ENCODE results near the gene UBXN10. TPM values are rescaled to one million over a fixed set of nuclear protein-coding genes. Genes with fewer than 3 reads are reported as not detected.

Gene UBXN10
- total RNA-seq, 4 donors from 2014 or later, result 12.2 to 27.9 (median 14.4) TPM

- Histone ChIP-seq H3K27ac (replicated peaks in 1 of 4) (peak overlapping the region in 1 of 4 donors; percentile 25), H3K9me3 (no peaks in the 10 kb centered on the region), H3K36me3 (peaks cover 0 to 12% (median 5%) of the 10 kb centered on the region in 4 donors), H3K4me1 (peaks cover 7 to 64% (median 62%) of the 10 kb centered on the region in 4 donors), H3K27me3 (no peaks in the 10 kb centered on the region), H3K4me3 (no peak overlapping the region)
- no peak for DNase-seq (ENCODE audit: extremely low spot score)
- 58% methylated on average over 2 of the region's 2 CpGs for WGBS
- intact Hi-C loops (cut with DNase I), result no loop called here
- no peak for TF ChIP-seq CTCF (IDR thresholded peaks at IDR 0.05)
- TF ChIP-seq POLR2A (IDR thresholded peaks at IDR 0.05; ENCODE audit: low read depth), result no peak
- no peak for TF ChIP-seq POLR2AphosphoS5 (IDR thresholded peaks at IDR 0.05)
Observed at GRCh38 chr1:20194224-20194623, 8.3 kb downstream of the UBXN10 start.

DNA sequence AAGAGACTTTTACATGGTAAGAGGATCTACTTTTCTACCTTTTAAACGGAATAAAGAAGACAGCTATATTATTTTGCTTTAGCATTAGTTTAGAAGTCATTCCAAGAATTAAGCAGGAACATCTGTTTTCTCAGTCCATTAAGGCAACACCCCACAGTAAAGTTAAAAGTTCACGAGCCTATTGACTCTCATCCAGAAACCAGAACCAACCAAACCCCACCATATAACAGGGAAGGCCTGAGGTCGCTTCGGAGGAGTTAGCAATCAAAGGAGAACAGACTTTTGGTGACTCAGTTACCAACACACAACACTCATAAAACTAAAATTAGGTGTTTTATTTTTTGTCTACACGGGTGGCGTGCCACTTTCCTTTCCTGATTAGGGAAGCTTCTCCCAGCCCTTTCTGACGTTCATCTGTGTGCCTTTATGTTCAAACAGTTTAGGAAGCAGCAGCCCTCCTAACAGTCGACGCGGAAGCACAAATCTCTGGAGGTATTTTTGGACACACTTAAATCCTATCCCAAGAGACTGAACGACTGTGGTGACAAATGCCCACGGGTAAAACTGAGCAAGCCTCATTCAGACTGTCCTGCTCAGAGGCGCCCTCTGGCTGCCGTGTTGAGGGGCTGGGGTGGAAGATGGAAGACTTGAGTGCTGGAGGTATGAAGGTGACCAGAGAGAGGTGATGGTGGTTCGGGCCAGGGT is 9.0 kb downstream of the UBXN10 start:
- H3K4me3 ChIP-seq, result no peak overlapping the region
- 46% methylated on average over 15 of the region's 15 CpGs for WGBS
- no peaks in the 10 kb centered on the region for H3K9me3 ChIP-seq
- H3K27me3 ChIP-seq, result no peaks in the 10 kb centered on the region
- H3K36me3 ChIP-seq, result peaks cover 0 to 12% (median 5%) of the 10 kb centered on the region in 4 donors
- TF ChIP-seq EP300 (IDR thresholded peaks at IDR 0.05), result no peak
- peak in 1 of 2 donors; percentile 22 for TF ChIP-seq POLR2AphosphoS5 (IDR thresholded peaks at IDR 0.05)
- TF ChIP-seq POLR2A (IDR thresholded peaks at IDR 0.05; ENCODE audit: low read depth), result no peak
- peak; percentile 66 to 85 (median 80) for TF ChIP-seq CTCF (IDR thresholded peaks at IDR 0.05)
- H3K27ac ChIP-seq (replicated peaks in 1 of 4), result peak overlapping the region in 1 of 4 donors; percentile 25
- peaks cover 7 to 57% (median 55%) of the 10 kb centered on the region in 4 donors for H3K4me1 ChIP-seq
- DNase-seq (ENCODE audit: extremely low spot score), result no peak
- intact Hi-C loops (cut with DNase I), result loop anchor here (5.0 kb wide), 1 partner anchor 278 kb away; no protein-coding TSS in a partner anchor

GRCh38 chr1:20195462-20195780 is 9.5 kb downstream of the UBXN10 start:
- intact Hi-C loops (cut with DNase I), result loop anchor here (5.0 kb wide), 1 partner anchor 278 kb away; no protein-coding TSS in a partner anchor
- no peak for DNase-seq (ENCODE audit: extremely low spot score)
- H3K27me3 ChIP-seq, result no peaks in the 10 kb centered on the region
- peaks cover 0 to 12% (median 5%) of the 10 kb centered on the region in 4 donors for H3K36me3 ChIP-seq
- no peaks in the 10 kb centered on the region for H3K9me3 ChIP-seq
- TF ChIP-seq CTCF (IDR thresholded peaks at IDR 0.05) (no peak), EP300 (IDR thresholded peaks at IDR 0.05) (no peak), POLR2A (IDR thresholded peaks at IDR 0.05; ENCODE audit: low read depth) (no peak), POLR2AphosphoS5 (IDR thresholded peaks at IDR 0.05) (no peak)
- no peak overlapping the region for H3K4me3 ChIP-seq
- WGBS, result 72% methylated on average over 4 of the region's 4 CpGs
- no peak overlapping the region for H3K27ac ChIP-seq (replicated peaks in 1 of 4)
- H3K4me1 ChIP-seq, result peaks cover 7 to 53% (median 50%) of the 10 kb centered on the region in 4 donors

- H3K9me3 ChIP-seq, result no peaks in the 10 kb centered on the region
- 82% methylated on average over 6 of the region's 6 CpGs for WGBS
- TF ChIP-seq POLR2A (IDR thresholded peaks at IDR 0.05; ENCODE audit: low read depth) (no peak), CTCF (IDR thresholded peaks at IDR 0.05) (no peak), EP300 (IDR thresholded peaks at IDR 0.05) (no peak), POLR2AphosphoS5 (IDR thresholded peaks at IDR 0.05) (no peak)
- H3K4me3 ChIP-seq, result no peak overlapping the region
- intact Hi-C loops (cut with DNase I), result loop anchor here (5.0 kb wide), 1 partner anchor 280 kb away; no protein-coding TSS in a partner anchor
- H3K36me3 ChIP-seq, result no peaks in the 10 kb centered on the region
- DNase-seq (ENCODE audit: extremely low spot score), result no peak
- H3K27ac ChIP-seq (replicated peaks in 1 of 4), result no peak overlapping the region
- peaks cover 7 to 34% (median 31%) of the 10 kb centered on the region in 4 donors for H3K4me1 ChIP-seq
- no peaks in the 10 kb centered on the region for H3K27me3 ChIP-seq
Observed at GRCh38 chr1:20197329-20197791, 11.5 kb downstream of the UBXN10 start.

Measured in esophagus muscularis mucosa (tissue), 4 donors.